Effector memory CD8-positive, alpha-beta T cell (primary cell): Measurements from ENCODE around the gene TMEM14A.
A peak's percentile ranks its signal among the peaks of the same experiment; 100 is the strongest.

Experiments used
- ATAC-seq: fragments of 150-1000 bp; cut with Tn5 transposase; replicated peaks from 2 replicates; pipeline ENCODE4 v1.10.0; 2021; ENCODE audit warnings: mild to moderate bottlenecking, moderate library complexity
- DNase-seq, 3 experiments: peaks; one replicate each; pipeline ENCODE4 v3.0.0; 2021
- H3K27ac Mint-ChIP-seq, 2 donors: one replicate each; pipeline ENCODE4 v1.8.0; 2022; ENCODE audit warnings: mild to moderate bottlenecking in 2 of 2, mixed read lengths in 2 of 2, moderate library complexity in 2 of 2
- H3K27me3 Mint-ChIP-seq, 2 donors: one replicate each; pipeline ENCODE4 v1.8.0; 2022; ENCODE audit warnings: mixed read lengths in 2 of 2
- H3K36me3 Mint-ChIP-seq: one replicate; pipeline ENCODE4 v1.8.0; 2022; ENCODE audit warnings: mild to moderate bottlenecking, moderate library complexity, mixed read lengths; ENCODE audit not compliant: insufficient read depth
- H3K4me1 Mint-ChIP-seq, 2 donors: one replicate each; pipeline ENCODE4 v1.8.0; 2022; ENCODE audit warnings: low read depth in 2 of 2, mixed read lengths in 2 of 2
- H3K4me3 Mint-ChIP-seq, 2 donors: one replicate each; pipeline ENCODE4 v1.8.0; 2022; ENCODE audit warnings: mild to moderate bottlenecking in 2 of 2, mixed read lengths in 2 of 2, moderate library complexity in 2 of 2
- H3K9me3 Mint-ChIP-seq, 2 donors: one replicate each; pipeline ENCODE4 v1.8.0; 2022; ENCODE audit warnings: mixed read lengths in 2 of 2
- total RNA-seq, 9 experiments: gene quantifications; one replicate each; lab custom pipeline; 2026; lab: John Stamatoyannopoulos, UW

The TMEM14A gene, protein sequence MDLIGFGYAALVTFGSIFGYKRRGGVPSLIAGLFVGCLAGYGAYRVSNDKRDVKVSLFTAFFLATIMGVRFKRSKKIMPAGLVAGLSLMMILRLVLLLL
- total RNA-seq, result 2.4 to 10.5 (median 4.7) reads per million in 9 experiments

DNA sequence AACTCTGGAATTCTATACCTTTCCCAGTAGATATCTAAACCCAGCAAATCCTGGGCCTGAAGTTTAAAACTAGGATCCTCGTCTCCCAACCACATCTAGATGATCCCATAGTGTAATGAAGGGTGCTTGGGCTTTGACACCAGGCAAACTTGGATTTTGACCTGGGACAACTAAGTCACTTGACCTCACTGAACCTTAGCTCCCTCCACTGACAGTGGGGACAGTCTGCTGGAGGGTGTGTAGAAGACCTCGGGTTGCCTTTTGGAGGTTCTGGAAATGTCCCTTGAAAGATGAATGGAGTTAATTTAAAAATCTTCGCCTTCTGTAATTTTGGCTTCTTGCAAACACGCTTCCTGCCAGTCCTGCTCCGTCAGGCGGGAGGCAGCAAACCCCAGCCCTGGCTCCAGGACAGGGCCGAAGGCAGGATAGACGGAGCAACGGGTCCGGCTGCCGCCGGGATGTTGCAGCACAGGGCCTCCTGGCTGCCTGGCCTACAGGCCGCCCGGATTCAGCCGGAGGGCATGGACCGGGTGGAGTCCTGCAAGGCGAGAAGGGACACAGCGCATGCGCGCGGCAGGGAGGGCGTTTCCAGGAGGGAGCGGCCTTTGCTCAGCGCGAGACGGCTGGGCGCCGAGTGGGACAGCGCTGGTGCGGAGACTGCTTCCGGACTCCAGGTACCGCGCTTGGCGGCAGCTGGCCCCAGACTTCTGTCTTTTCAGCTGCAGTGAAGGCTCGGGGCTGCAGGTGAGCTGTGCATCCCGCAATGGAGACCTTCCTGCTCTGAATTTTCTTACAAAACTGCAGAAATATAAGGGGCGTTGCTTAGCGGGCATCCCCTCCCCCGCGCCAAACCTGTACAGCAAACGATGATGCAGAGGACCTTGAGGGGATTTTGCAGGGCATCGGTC lies at the start of gene TMEM14A:
Gene TMEM14A, plus strand, starts transcription at position 612 of the 908 bp plus-strand sequence. CDS start 5,990 bp downstream, outside the sequence.
- Mint-ChIP-seq H3K4me3 (peak within 1 kb of the TSS; percentile 87), H3K4me1 (peaks cover 21 to 25% of the 10 kb centered on the region in 2 donors), H3K9me3 (no peaks in the 10 kb centered on the region), H3K27me3 (no peaks in the 10 kb centered on the region), H3K27ac (peak within 1 kb of the TSS; percentile 72 to 89), H3K36me3 (peaks cover 7% of the 10 kb centered on the region)
- peak; percentile 95 for ATAC-seq
- peak; percentile 83 to 86 (median 85) for DNase-seq

DNA sequence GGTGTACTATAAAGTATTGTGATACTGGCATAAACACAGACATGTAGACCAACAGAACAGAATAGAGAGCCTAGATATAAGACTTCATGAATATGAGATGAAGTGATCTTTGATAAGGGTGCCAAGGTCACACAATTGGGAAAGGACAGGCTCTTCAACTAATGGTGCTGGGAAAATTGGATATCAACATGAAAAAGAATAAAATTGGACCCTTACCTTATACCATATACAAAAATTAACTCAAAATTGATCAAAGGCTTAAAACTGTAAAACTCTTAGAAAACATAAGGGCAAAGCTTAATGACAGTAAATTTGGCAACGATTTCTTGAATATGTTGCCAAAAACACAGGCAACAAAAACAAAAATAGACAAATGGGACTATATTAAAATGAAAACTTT lies 49.3 kb upstream of the TMEM14A start:
- no peaks in the 10 kb centered on the region for H3K4me1 Mint-ChIP-seq
- H3K27me3 Mint-ChIP-seq, result peaks cover 14 to 38% of the 10 kb centered on the region in 2 donors
- ATAC-seq, result no peak
- H3K27ac Mint-ChIP-seq, result no peak overlapping the region
- no peak overlapping the region for H3K4me3 Mint-ChIP-seq
- H3K36me3 Mint-ChIP-seq, result no peaks in the 10 kb centered on the region
- no peak for DNase-seq
- no peaks in the 10 kb centered on the region for H3K9me3 Mint-ChIP-seq

GRCh38 chr6:52622810-52623209 lies 48.1 kb upstream of the TMEM14A start:
- peaks cover 9 to 40% of the 10 kb centered on the region in 2 donors for H3K27me3 Mint-ChIP-seq
- H3K36me3 Mint-ChIP-seq, result no peaks in the 10 kb centered on the region
- DNase-seq (no peak), ATAC-seq (no peak)
- H3K4me1 Mint-ChIP-seq, result no peaks in the 10 kb centered on the region
- no peaks in the 10 kb centered on the region for H3K9me3 Mint-ChIP-seq
- H3K4me3 Mint-ChIP-seq, result no peak overlapping the region
- no peak overlapping the region for H3K27ac Mint-ChIP-seq

DNA sequence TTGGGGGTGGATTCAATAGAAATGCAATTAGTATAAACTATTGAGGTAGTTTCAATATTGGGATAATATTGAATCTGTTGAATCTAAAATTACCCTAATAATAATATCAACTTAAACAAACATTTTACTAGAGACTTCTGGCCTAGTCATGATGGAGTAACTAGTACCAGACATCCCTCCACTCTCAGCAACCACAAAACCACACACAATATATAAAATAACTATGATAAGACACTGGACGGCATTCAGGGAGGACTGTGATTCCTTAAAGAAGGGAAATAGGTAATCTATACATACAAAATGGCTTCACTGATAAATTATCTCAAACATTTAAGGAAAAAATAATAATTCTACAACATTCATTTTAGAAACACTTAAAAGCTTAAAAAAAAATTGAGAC lies 38.9 kb upstream of the TMEM14A start:
- Mint-ChIP-seq H3K36me3 (no peaks in the 10 kb centered on the region), H3K27ac (no peak overlapping the region), H3K9me3 (no peaks in the 10 kb centered on the region), H3K4me3 (no peak overlapping the region), H3K4me1 (no peaks in the 10 kb centered on the region), H3K27me3 (peaks cover 0 to 21% of the 10 kb centered on the region in 2 donors)
- ATAC-seq (no peak), DNase-seq (no peak)

GRCh38 chr6:52634211-52634610 lies 36.7 kb upstream of the TMEM14A start:
- Mint-ChIP-seq H3K27ac (no peak overlapping the region), H3K4me3 (no peak overlapping the region), H3K36me3 (no peaks in the 10 kb centered on the region), H3K4me1 (no peaks in the 10 kb centered on the region), H3K9me3 (no peaks in the 10 kb centered on the region), H3K27me3 (peaks cover under 1 to 26% of the 10 kb centered on the region in 2 donors)
- DNase-seq (no peak), ATAC-seq (no peak)

- ATAC-seq, result no peak
- Mint-ChIP-seq H3K27ac (no peak overlapping the region), H3K9me3 (no peaks in the 10 kb centered on the region), H3K4me3 (no peak overlapping the region), H3K27me3 (peaks cover 10 to 35% of the 10 kb centered on the region in 2 donors), H3K36me3 (no peaks in the 10 kb centered on the region), H3K4me1 (no peaks in the 10 kb centered on the region)
- DNase-seq, result no peak
Observed at GRCh38 chr6:52635049-52635577, 35.8 kb upstream of the TMEM14A start.

DNA sequence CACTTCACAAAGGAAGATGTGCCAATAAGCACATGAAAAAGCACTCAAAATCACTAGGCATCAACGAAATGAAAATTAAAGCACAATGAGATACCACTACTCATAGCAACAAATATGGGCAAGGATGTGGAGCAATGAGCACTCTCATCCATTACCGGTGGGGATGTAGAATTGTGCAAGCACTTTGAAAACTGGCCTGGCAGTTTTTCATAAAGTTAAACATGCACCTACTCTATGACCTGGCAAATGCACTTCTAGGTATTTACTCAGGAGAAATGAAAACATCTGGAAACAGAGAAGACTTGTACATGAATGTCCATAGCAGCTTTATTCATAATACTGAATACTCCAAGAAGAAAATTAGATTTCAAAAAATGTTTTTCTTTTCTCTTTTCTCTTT lies 34.1 kb upstream of the TMEM14A start:
- Mint-ChIP-seq H3K27me3 (peaks cover 25 to 48% of the 10 kb centered on the region in 2 donors), H3K4me1 (peaks cover 0 to 5% of the 10 kb centered on the region in 2 donors), H3K9me3 (no peaks in the 10 kb centered on the region), H3K27ac (no peak overlapping the region), H3K36me3 (no peaks in the 10 kb centered on the region), H3K4me3 (no peak overlapping the region)
- DNase-seq (no peak), ATAC-seq (no peak)

GRCh38 chr6:52639493-52639892 lies 31.4 kb upstream of the TMEM14A start:
- Mint-ChIP-seq H3K4me1 (peaks cover 0 to 5% of the 10 kb centered on the region in 2 donors), H3K27me3 (peaks cover 25 to 52% of the 10 kb centered on the region in 2 donors), H3K27ac (no peak overlapping the region), H3K36me3 (no peaks in the 10 kb centered on the region), H3K4me3 (no peak overlapping the region), H3K9me3 (no peaks in the 10 kb centered on the region)
- no peak for DNase-seq
- no peak for ATAC-seq

DNA sequence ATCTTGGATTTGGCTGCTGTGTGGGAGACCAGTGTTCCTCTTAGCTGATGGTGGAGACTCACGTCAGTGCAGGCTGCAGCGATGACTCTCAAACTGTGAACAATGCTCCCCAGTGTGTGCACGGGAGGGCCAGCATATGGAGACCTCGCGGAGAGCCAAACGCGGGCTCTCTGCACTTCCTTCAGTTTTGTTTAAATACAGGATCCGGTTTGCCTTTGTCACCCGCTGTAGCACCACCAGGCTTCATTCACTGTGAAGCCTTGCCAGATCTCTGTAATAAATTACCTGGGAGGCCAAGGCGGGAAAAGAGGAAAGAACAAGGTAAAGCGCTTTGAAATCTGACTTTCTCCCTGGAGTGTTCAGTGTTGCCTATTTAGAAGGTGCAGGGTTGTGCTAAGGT lies 30.7 kb upstream of the TMEM14A start:
- Mint-ChIP-seq H3K27me3 (peaks cover 27 to 45% of the 10 kb centered on the region in 2 donors), H3K36me3 (no peaks in the 10 kb centered on the region), H3K9me3 (no peaks in the 10 kb centered on the region), H3K27ac (no peak overlapping the region), H3K4me1 (peaks cover 0 to 5% of the 10 kb centered on the region in 2 donors), H3K4me3 (no peak overlapping the region)
- DNase-seq (no peak), ATAC-seq (no peak)

GRCh38 chr6:52640916-52641315 lies 30.0 kb upstream of the TMEM14A start:
- DNase-seq, result no peak
- H3K27me3 Mint-ChIP-seq, result peaks cover 30 to 40% of the 10 kb centered on the region in 2 donors
- peaks cover 0 to 5% of the 10 kb centered on the region in 2 donors for H3K4me1 Mint-ChIP-seq
- H3K9me3 Mint-ChIP-seq, result no peaks in the 10 kb centered on the region
- H3K27ac Mint-ChIP-seq, result no peak overlapping the region
- no peak overlapping the region for H3K4me3 Mint-ChIP-seq
- ATAC-seq, result no peak
- no peaks in the 10 kb centered on the region for H3K36me3 Mint-ChIP-seq

- Mint-ChIP-seq H3K36me3 (no peaks in the 10 kb centered on the region), H3K27me3 (peaks cover 30 to 37% of the 10 kb centered on the region in 2 donors), H3K4me1 (peaks cover 0 to 5% of the 10 kb centered on the region in 2 donors), H3K27ac (no peak overlapping the region), H3K4me3 (no peak overlapping the region), H3K9me3 (no peaks in the 10 kb centered on the region)
- ATAC-seq (no peak), DNase-seq (no peak)
Observed at GRCh38 chr6:52641388-52641787, 29.5 kb upstream of the TMEM14A start.

DNA sequence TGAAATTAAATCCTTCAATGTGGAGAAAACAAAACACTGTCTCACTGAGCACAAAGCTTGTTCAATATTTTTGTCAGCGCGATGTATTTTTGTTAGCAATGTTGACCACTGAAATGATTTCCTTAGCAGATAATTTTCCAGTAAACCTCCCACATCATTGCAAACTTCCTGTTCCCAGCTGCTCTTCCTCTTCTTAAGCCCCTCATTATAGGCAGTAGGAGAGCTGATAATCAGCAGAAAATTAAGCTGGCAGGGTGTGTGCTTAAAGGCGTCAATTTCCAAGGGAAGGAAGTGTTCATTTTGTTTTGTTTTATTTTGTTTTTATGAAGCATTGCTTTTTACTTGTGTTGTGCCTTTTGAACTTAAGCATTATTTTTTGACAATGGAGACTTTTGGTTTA lies 29.1 kb upstream of the TMEM14A start:
- H3K27me3 Mint-ChIP-seq, result peaks cover 33 to 35% of the 10 kb centered on the region in 2 donors
- no peak overlapping the region for H3K4me3 Mint-ChIP-seq
- H3K27ac Mint-ChIP-seq, result no peak overlapping the region
- ATAC-seq (no peak), DNase-seq (no peak)
- peaks cover 0 to 5% of the 10 kb centered on the region in 2 donors for H3K4me1 Mint-ChIP-seq
- no peaks in the 10 kb centered on the region for H3K36me3 Mint-ChIP-seq
- no peaks in the 10 kb centered on the region for H3K9me3 Mint-ChIP-seq

DNA sequence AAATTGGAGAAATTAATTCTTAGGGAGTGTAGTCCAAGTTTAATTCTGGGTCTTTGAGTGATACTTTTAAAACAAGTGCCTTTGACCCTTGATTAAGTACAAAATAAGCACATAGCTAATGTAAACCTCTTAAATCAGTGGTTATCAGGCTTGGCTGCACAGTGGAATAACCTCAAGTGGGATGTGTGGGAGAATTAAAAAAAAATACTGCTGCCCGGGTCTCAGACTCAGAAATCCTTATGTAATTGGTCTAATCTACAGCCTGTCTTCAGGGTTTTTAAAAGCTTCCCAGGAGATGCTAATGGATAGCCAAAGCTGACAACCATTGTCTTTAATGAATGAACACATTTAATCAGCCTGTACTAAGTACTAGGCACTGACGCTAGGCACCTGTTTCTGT lies 28.5 kb upstream of the TMEM14A start:
- Mint-ChIP-seq H3K36me3 (no peaks in the 10 kb centered on the region), H3K4me3 (no peak overlapping the region), H3K9me3 (no peaks in the 10 kb centered on the region), H3K4me1 (peaks cover 0 to 5% of the 10 kb centered on the region in 2 donors), H3K27me3 (peaks cover 36 to 38% of the 10 kb centered on the region in 2 donors), H3K27ac (no peak overlapping the region)
- no peak for ATAC-seq
- DNase-seq, result no peak

DNA sequence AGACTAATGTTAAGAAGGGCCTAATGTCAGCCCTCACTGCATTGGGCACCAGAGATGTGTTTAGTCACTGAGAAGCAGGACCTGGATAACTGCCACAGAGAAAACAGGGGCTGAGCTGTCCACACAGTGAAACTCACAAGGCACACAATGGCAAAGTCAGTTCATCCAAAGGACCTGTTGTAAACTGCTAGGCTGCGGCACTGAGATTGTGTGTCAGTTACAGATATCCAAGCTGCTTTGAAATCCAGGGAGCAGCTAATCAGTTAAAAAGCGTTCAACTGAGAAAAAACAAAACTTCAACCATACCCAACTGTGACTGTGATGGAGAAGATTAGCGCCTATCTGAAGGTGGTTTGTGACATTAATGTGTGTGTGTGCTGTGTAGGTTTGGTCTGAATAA lies 27.8 kb upstream of the TMEM14A start:
- DNase-seq (no peak), ATAC-seq (no peak)
- no peak overlapping the region for H3K4me3 Mint-ChIP-seq
- H3K36me3 Mint-ChIP-seq, result no peaks in the 10 kb centered on the region
- no peak overlapping the region for H3K27ac Mint-ChIP-seq
- H3K27me3 Mint-ChIP-seq, result peaks cover 36 to 39% of the 10 kb centered on the region in 2 donors
- H3K9me3 Mint-ChIP-seq, result no peaks in the 10 kb centered on the region
- H3K4me1 Mint-ChIP-seq, result peaks cover 0 to 5% of the 10 kb centered on the region in 2 donors
